ENCODE data around the gene PLSCR1.

DNA sequence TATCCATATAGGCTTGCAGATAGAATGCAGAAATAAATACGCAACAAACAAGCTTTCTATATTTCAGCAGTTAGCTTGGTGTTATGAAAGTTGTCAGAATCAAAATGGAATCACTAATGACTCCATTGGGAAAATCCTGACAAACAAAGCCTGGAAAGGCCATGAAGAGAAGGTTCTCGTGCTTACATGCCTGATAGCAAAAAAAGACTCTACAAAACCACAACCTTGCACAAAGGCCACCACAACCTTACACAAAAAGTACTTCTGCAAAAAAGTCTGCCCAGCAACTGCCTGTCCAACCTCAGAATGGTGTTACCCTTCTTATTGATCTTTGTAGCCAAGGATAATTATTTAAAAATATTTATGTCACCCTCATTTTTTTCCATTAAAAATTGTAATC lies 14.4 kb upstream of the PLSCR1 start:
- TF ChIP-seq ATF1 (CRISPR knock-in tag; IDR thresholded peaks at IDR 0.05) (no peak), ATF1 (tag; IDR thresholded peaks at IDR 0.05) (no peak), PURB (CRISPR knock-in tag; IDR thresholded peaks at IDR 0.05; ENCODE audit: low read depth) (no peak), POLR2AphosphoS2 (IDR thresholded peaks at IDR 0.05; ENCODE audit: low read length) (no peak), ZNF57 (CRISPR knock-in tag; IDR thresholded peaks at IDR 0.05) (no peak), RBBP5 (IDR thresholded peaks at IDR 0.05; ENCODE audit: borderline replicate concordance, insufficient read depth, low read length, poor library complexity, severe bottlenecking) (no peak), ZNF274 (IDR thresholded peaks at IDR 0.05; ENCODE audit: borderline replicate concordance, low read depth, low read length) (no peak), CC2D1A (IDR thresholded peaks at IDR 0.05) (no peak)
- TF ChIP-seq, protein P1, sequence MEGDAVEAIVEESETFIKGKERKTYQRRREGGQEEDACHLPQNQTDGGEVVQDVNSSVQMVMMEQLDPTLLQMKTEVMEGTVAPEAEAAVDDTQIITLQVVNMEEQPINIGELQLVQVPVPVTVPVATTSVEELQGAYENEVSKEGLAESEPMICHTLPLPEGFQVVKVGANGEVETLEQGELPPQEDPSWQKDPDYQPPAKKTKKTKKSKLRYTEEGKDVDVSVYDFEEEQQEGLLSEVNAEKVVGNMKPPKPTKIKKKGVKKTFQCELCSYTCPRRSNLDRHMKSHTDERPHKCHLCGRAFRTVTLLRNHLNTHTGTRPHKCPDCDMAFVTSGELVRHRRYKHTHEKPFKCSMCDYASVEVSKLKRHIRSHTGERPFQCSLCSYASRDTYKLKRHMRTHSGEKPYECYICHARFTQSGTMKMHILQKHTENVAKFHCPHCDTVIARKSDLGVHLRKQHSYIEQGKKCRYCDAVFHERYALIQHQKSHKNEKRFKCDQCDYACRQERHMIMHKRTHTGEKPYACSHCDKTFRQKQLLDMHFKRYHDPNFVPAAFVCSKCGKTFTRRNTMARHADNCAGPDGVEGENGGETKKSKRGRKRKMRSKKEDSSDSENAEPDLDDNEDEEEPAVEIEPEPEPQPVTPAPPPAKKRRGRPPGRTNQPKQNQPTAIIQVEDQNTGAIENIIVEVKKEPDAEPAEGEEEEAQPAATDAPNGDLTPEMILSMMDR (IDR thresholded peaks at IDR 0.05 in 2 of 3, conservative IDR thresholded peaks at IDR 0.05 in 1 of 3; ENCODE audit: insufficient read depth in 2 of 3, low read depth in 1 of 3, low read length in 3 of 3): no peak
- TF ChIP-seq, protein P2, sequence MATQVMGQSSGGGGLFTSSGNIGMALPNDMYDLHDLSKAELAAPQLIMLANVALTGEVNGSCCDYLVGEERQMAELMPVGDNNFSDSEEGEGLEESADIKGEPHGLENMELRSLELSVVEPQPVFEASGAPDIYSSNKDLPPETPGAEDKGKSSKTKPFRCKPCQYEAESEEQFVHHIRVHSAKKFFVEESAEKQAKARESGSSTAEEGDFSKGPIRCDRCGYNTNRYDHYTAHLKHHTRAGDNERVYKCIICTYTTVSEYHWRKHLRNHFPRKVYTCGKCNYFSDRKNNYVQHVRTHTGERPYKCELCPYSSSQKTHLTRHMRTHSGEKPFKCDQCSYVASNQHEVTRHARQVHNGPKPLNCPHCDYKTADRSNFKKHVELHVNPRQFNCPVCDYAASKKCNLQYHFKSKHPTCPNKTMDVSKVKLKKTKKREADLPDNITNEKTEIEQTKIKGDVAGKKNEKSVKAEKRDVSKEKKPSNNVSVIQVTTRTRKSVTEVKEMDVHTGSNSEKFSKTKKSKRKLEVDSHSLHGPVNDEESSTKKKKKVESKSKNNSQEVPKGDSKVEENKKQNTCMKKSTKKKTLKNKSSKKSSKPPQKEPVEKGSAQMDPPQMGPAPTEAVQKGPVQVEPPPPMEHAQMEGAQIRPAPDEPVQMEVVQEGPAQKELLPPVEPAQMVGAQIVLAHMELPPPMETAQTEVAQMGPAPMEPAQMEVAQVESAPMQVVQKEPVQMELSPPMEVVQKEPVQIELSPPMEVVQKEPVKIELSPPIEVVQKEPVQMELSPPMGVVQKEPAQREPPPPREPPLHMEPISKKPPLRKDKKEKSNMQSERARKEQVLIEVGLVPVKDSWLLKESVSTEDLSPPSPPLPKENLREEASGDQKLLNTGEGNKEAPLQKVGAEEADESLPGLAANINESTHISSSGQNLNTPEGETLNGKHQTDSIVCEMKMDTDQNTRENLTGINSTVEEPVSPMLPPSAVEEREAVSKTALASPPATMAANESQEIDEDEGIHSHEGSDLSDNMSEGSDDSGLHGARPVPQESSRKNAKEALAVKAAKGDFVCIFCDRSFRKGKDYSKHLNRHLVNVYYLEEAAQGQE (IDR thresholded peaks at IDR 0.05; ENCODE audit: borderline replicate concordance): no peak
- TF ChIP-seq, protein P2 (CRISPR knock-in tag; IDR thresholded peaks at IDR 0.05; ENCODE audit: low read depth): no peak

All from K562 (cell line).